K562 (cell line): ENCODE data around the gene NISCH. TPM values are rescaled to one million over a fixed set of nuclear protein-coding genes. Genes with fewer than 3 reads are reported as not detected.

Experiments
- KDM4B ChIP-seq, 2 experiments: fragments of 450-650 bp in 1 of 2; sonication (generic) in 1 of 2; IDR thresholded peaks; 2 replicates each; pipeline ENCODE4 v1.6.1; 2016 to 2017; ENCODE audit warnings: borderline replicate concordance in 2 of 2, antibody characterized with exemption in 1 of 2, low read depth in 1 of 2, mild to moderate bottlenecking in 1 of 2
- NFE2 ChIP-seq: IDR thresholded peaks from 2 replicates; pipeline ENCODE4 v1.6.1; 2014; ENCODE audit warnings: antibody characterized with exemption, low read depth
- PCBP1 ChIP-seq: fragments of 200-400 bp; formaldehyde crosslinking; IDR thresholded peaks from 2 replicates; pipeline ENCODE4 v1.6.1; 2018; ENCODE audit warnings: mild to moderate bottlenecking, low read depth, low read length; ENCODE audit not compliant: poor library complexity, severe bottlenecking
- SRSF3 ChIP-seq: fragments of 200-400 bp; formaldehyde crosslinking; IDR thresholded peaks from 2 replicates; pipeline ENCODE4 v1.6.1; 2016; ENCODE audit warnings: mild to moderate bottlenecking, low read length, moderate library complexity; ENCODE audit not compliant: insufficient read depth
- ZNF263 ChIP-seq: sonication (generic); formaldehyde crosslinking; IDR thresholded peaks from 2 replicates; pipeline ENCODE4 v1.8.0; 2022; ENCODE audit warnings: mild to moderate bottlenecking, missing genetic modification reagents, borderline replicate concordance
- ZNF57 ChIP-seq: fragments of 450-650 bp; formaldehyde crosslinking; IDR thresholded peaks from 2 replicates; pipeline ENCODE4 v1.4.0; 2020; ENCODE audit warnings: mild to moderate bottlenecking, moderate library complexity
- polyA plus RNA-seq, 8 experiments: library from polyadenylated mRNA; depleted of rRNA in 4 of 8; stranded (reverse) in 5 of 8; unstranded in 3 of 8; fragments of >200 nt; fragmentation: Nextera tagmentation in 2 of 8; fragmentation: Illumina TruSeq in 1 of 8; extraction: Ambion mirVana in 2 of 8; extraction: Trizol in 1 of 8; gene quantifications; 2 replicates each; pipeline versions ENCODE4 v1.2.1 to v1.2.3, GENCODE V29; 2011 to 2014; ENCODE audit warnings: inconsistent platforms in 1 of 8, missing spikeins in 1 of 8
- total RNA-seq, 7 experiments: library from RNA; depleted of rRNA in 6 of 7; stranded (reverse); fragments of >200 nt in 6 of 7; fragmentation: Illumina TruSeq in 2 of 7; extraction: Trizol in 2 of 7; gene quantifications; 2 replicates each; pipeline versions ENCODE4 v1.2.1 to v1.2.3, GENCODE V29; 2011 to 2021; ENCODE audit warnings: low replicate concordance in 1 of 7
- TF ChIP-seq, protein P1 (sequence below), 2 experiments: IDR thresholded peaks in 1 of 2; conservative IDR thresholded peaks in 1 of 2; 2 replicates each; pipeline ENCODE4 v1.6.1; 2016; ENCODE audit warnings: low read depth in 2 of 2, mild to moderate bottlenecking in 1 of 2, missing compliant biosample characterization in 1 of 2, missing genetic modification characterization in 1 of 2, moderate library complexity in 1 of 2
- TF ChIP-seq, protein P2 (sequence below), 2 experiments: fragments of 450-650 bp in 1 of 2; sonication (generic) in 1 of 2; formaldehyde crosslinking in 1 of 2; IDR thresholded peaks; 2 replicates each; pipeline versions ENCODE4 v1.7.1 to v1.9.0; 2016 to 2022; ENCODE audit warnings: inconsistent platforms in 1 of 2, mild to moderate bottlenecking in 1 of 2, missing genetic modification reagents in 1 of 2
- TF ChIP-seq, protein P3 (sequence below): sonication (generic); formaldehyde crosslinking; IDR thresholded peaks from 2 replicates; pipeline ENCODE4 v1.8.0; 2022; ENCODE audit warnings: mild to moderate bottlenecking, missing genetic modification reagents
- TF ChIP-seq, protein P4 (sequence below): fragments of 450-650 bp; IDR thresholded peaks from 2 replicates; pipeline ENCODE4 v1.6.1; 2017; ENCODE audit warnings: mild to moderate bottlenecking, moderate library complexity

The NISCH gene
- total and polyA plus RNA-seq, 9 of the 15 experiments (the other 6 are each of a cell fraction or from before 2014, with no cell fraction given) = 0.44 to 43.5 (median 23.4) TPM

DNA sequence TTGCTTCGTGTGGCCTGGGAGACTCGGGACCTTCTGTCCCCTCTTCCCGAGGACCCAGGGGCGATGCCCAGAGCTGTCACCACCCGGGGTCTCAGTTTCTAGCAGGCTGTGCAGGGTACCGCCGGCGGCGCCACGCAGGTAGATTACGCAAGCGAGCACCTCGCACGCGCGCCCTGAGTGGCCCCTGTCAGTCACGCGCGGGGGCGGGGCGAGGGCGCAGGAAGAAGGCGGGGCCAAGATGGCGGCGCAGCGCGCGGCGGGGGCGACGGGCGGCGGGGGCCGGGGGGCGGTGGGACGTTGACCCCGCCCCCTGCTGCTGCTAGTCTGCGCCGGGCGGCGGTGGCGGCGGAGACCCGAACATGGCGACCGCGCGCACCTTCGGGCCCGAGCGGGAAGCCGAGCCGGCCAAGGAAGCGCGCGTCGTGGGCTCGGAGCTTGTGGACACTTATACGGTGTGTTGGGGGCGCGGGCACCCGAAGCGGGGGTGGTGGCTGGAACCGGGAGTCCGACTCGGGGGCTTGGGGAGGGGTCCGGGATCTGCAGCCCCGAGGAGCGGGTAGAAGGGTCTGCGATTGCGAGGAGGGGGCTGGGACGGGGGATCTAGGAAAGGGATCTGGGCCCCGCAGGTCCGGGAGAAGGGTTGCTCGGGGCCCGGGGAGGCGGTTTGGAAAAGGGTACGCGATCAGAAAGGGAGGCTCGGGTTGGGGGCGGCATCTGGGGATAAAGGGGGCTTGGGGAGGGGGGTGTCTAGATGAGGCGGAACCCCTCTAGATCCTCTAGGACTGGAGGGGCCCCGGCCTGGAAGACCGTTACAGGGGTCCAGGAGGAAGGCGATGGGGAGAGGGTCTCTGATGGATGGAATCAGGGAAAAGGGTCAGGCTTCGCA lies at the start of gene NISCH (continued):
- TF ChIP-seq, protein P1, sequence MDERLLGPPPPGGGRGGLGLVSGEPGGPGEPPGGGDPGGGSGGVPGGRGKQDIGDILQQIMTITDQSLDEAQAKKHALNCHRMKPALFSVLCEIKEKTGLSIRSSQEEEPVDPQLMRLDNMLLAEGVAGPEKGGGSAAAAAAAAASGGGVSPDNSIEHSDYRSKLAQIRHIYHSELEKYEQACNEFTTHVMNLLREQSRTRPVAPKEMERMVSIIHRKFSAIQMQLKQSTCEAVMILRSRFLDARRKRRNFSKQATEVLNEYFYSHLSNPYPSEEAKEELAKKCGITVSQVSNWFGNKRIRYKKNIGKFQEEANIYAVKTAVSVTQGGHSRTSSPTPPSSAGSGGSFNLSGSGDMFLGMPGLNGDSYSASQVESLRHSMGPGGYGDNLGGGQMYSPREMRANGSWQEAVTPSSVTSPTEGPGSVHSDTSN (CRISPR knock-in tag; IDR thresholded peaks at IDR 0.05; ENCODE audit: low read depth) = peak; percentile 80
- TF ChIP-seq, protein P1 (tag; conservative IDR thresholded peaks at IDR 0.05; ENCODE audit: low read depth) = peak; percentile 62
- TF ChIP-seq, protein P2, sequence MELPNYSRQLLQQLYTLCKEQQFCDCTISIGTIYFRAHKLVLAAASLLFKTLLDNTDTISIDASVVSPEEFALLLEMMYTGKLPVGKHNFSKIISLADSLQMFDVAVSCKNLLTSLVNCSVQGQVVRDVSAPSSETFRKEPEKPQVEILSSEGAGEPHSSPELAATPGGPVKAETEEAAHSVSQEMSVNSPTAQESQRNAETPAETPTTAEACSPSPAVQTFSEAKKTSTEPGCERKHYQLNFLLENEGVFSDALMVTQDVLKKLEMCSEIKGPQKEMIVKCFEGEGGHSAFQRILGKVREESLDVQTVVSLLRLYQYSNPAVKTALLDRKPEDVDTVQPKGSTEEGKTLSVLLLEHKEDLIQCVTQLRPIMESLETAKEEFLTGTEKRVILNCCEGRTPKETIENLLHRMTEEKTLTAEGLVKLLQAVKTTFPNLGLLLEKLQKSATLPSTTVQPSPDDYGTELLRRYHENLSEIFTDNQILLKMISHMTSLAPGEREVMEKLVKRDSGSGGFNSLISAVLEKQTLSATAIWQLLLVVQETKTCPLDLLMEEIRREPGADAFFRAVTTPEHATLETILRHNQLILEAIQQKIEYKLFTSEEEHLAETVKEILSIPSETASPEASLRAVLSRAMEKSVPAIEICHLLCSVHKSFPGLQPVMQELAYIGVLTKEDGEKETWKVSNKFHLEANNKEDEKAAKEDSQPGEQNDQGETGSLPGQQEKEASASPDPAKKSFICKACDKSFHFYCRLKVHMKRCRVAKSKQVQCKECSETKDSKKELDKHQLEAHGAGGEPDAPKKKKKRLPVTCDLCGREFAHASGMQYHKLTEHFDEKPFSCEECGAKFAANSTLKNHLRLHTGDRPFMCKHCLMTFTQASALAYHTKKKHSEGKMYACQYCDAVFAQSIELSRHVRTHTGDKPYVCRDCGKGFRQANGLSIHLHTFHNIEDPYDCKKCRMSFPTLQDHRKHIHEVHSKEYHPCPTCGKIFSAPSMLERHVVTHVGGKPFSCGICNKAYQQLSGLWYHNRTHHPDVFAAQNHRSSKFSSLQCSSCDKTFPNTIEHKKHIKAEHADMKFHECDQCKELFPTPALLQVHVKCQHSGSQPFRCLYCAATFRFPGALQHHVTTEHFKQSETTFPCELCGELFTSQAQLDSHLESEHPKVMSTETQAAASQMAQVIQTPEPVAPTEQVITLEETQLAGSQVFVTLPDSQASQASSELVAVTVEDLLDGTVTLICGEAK (IDR thresholded peaks at IDR 0.05) = no peak
- TF ChIP-seq, protein P2 (CRISPR knock-in tag; IDR thresholded peaks at IDR 0.05) = no peak
- TF ChIP-seq SRSF3 (no peak), PCBP1 (no peak), KDM4B (IDR thresholded peaks at IDR 0.05; ENCODE audit: borderline replicate concordance in 2 of 2, low read depth in 1 of 2) (no peak), NFE2 (no peak), ZNF263 (no peak), ZNF57 (CRISPR knock-in tag) (no peak)
- TF ChIP-seq, protein P3, sequence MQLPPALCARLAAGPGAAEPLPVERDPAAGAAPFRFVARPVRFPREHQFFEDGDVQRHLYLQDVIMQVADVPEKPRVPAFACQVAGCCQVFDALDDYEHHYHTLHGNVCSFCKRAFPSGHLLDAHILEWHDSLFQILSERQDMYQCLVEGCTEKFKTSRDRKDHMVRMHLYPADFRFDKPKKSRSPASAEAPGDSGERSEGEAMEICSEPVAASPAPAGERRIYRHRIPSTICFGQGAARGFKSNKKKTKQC = no peak
- TF ChIP-seq, protein P4, sequence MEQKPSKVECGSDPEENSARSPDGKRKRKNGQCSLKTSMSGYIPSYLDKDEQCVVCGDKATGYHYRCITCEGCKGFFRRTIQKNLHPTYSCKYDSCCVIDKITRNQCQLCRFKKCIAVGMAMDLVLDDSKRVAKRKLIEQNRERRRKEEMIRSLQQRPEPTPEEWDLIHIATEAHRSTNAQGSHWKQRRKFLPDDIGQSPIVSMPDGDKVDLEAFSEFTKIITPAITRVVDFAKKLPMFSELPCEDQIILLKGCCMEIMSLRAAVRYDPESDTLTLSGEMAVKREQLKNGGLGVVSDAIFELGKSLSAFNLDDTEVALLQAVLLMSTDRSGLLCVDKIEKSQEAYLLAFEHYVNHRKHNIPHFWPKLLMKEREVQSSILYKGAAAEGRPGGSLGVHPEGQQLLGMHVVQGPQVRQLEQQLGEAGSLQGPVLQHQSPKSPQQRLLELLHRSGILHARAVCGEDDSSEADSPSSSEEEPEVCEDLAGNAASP = no peak
